NT2/D1 (cell line): ENCODE results near the gene FARP1.

Experiments
- DNase-seq: peaks from one replicate; pipeline ENCODE4 v3.0.0-alpha.2; 2011; ENCODE audit warnings: low read depth, low spot score
- H3K27me3 ChIP-seq: 2 replicates; pipeline ENCODE4 v1.6.0; 2011; ENCODE audit warnings: mild to moderate bottlenecking; ENCODE audit not compliant: insufficient read length, insufficient read depth
- H3K36me3 ChIP-seq: 2 replicates; pipeline ENCODE4 v1.6.1; 2011; ENCODE audit warnings: mild to moderate bottlenecking, low read length, mixed read lengths; ENCODE audit not compliant: insufficient read depth, insufficient read length
- H3K4me1 ChIP-seq: 2 replicates; pipeline ENCODE4 v1.5.1; 2011; ENCODE audit not compliant: insufficient read depth, insufficient read length
- H3K4me3 ChIP-seq: 2 replicates; pipeline ENCODE4 v1.5.1; 2011; ENCODE audit warnings: low read depth; ENCODE audit not compliant: insufficient read length
- H3K9ac ChIP-seq: 2 replicates; pipeline ENCODE4 v1.6.0; 2011; ENCODE audit warnings: low read depth; ENCODE audit not compliant: insufficient read length
- H3K9me3 ChIP-seq: 2 replicates; pipeline ENCODE4 v1.5.1; 2011; ENCODE audit warnings: mild to moderate bottlenecking, low read length; ENCODE audit not compliant: insufficient read depth
- SUZ12 ChIP-seq: IDR thresholded peaks from 2 replicates; pipeline ENCODE4 v1.6.1; 2011; ENCODE audit not compliant: insufficient read length, insufficient read depth; ENCODE audit errors: extremely low read depth
- YY1 ChIP-seq: IDR thresholded peaks from 2 replicates; pipeline ENCODE4 v1.6.1; 2011; ENCODE audit not compliant: insufficient read length, insufficient read depth
- ZNF274 ChIP-seq: IDR thresholded peaks from 2 replicates; pipeline ENCODE4 v1.6.1; 2011; ENCODE audit warnings: mild to moderate bottlenecking, low read depth, low read length

Gene FARP1

GRCh38 chr13:98435376-98435775 lies 292.5 kb downstream of the FARP1 start:
- no peak overlapping the region for H3K4me3 ChIP-seq
- no peak for DNase-seq
- no peaks in the 10 kb centered on the region for H3K27me3 ChIP-seq
- no peak overlapping the region for H3K9ac ChIP-seq
- H3K4me1 ChIP-seq: peaks cover 2% of the 10 kb centered on the region
- H3K9me3 ChIP-seq: no peaks in the 10 kb centered on the region
- H3K36me3 ChIP-seq: peaks cover 24% of the 10 kb centered on the region
- TF ChIP-seq YY1 (no peak), SUZ12 (no peak), ZNF274 (no peak)

- Histone ChIP-seq H3K9me3 (no peaks in the 10 kb centered on the region), H3K9ac (no peak overlapping the region), H3K4me1 (peaks cover 2% of the 10 kb centered on the region), H3K4me3 (no peak overlapping the region), H3K36me3 (peaks cover 31% of the 10 kb centered on the region), H3K27me3 (no peaks in the 10 kb centered on the region)
- DNase-seq: no peak
- no peak for TF ChIP-seq SUZ12
- TF ChIP-seq ZNF274: no peak
- no peak for TF ChIP-seq YY1
Observed at GRCh38 chr13:98436233-98436910, 293.5 kb downstream of the FARP1 start.

- TF ChIP-seq SUZ12 (no peak), YY1 (no peak), ZNF274 (no peak)
- no peaks in the 10 kb centered on the region for H3K27me3 ChIP-seq
- peaks cover 37% of the 10 kb centered on the region for H3K36me3 ChIP-seq
- no peak for DNase-seq
- H3K9ac ChIP-seq: no peak overlapping the region
- no peak overlapping the region for H3K4me3 ChIP-seq
- no peaks in the 10 kb centered on the region for H3K9me3 ChIP-seq
- peaks cover 4% of the 10 kb centered on the region for H3K4me1 ChIP-seq
Observed at GRCh38 chr13:98438246-98439125, 295.6 kb downstream of the FARP1 start.

GRCh38 chr13:98439126-98439828 lies 296.4 kb downstream of the FARP1 start:
- DNase-seq: no peak
- Histone ChIP-seq H3K9ac (no peak overlapping the region), H3K27me3 (no peaks in the 10 kb centered on the region), H3K4me3 (no peak overlapping the region), H3K36me3 (peaks cover 41% of the 10 kb centered on the region), H3K9me3 (no peaks in the 10 kb centered on the region), H3K4me1 (peaks cover 4% of the 10 kb centered on the region)
- TF ChIP-seq SUZ12 (no peak), ZNF274 (no peak), YY1 (no peak)

GRCh38 chr13:98439896-98440295 lies 297.0 kb downstream of the FARP1 start:
- H3K27me3 ChIP-seq: no peaks in the 10 kb centered on the region
- H3K4me1 ChIP-seq: peaks cover 4% of the 10 kb centered on the region
- H3K4me3 ChIP-seq: no peak overlapping the region
- no peak for DNase-seq
- no peak overlapping the region for H3K9ac ChIP-seq
- H3K36me3 ChIP-seq: peaks cover 44% of the 10 kb centered on the region
- TF ChIP-seq ZNF274: no peak
- no peak for TF ChIP-seq YY1
- TF ChIP-seq SUZ12: no peak
- no peaks in the 10 kb centered on the region for H3K9me3 ChIP-seq

- Histone ChIP-seq H3K36me3 (peaks cover 41% of the 10 kb centered on the region), H3K4me3 (no peak overlapping the region), H3K9me3 (no peaks in the 10 kb centered on the region), H3K9ac (no peak overlapping the region), H3K4me1 (peaks cover 5% of the 10 kb centered on the region), H3K27me3 (no peaks in the 10 kb centered on the region)
- no peak for TF ChIP-seq SUZ12
- no peak for DNase-seq
Observed at GRCh38 chr13:98440390-98441055, 297.6 kb downstream of the FARP1 start.
